Erythroblast (primary cell): Measurements from ENCODE around the gene RNPEP.

ENCODE experiments used
- GATA1 ChIP-seq: IDR thresholded peaks from 2 replicates; pipeline ENCODE4 v1.6.1; 2011; ENCODE audit warnings: low read depth, mild to moderate bottlenecking, control low read depth, low read length, moderate library complexity
- POLR2A ChIP-seq: IDR thresholded peaks from 2 replicates; pipeline ENCODE4 v1.6.1; 2011; ENCODE audit warnings: mild to moderate bottlenecking, low read length

DNA sequence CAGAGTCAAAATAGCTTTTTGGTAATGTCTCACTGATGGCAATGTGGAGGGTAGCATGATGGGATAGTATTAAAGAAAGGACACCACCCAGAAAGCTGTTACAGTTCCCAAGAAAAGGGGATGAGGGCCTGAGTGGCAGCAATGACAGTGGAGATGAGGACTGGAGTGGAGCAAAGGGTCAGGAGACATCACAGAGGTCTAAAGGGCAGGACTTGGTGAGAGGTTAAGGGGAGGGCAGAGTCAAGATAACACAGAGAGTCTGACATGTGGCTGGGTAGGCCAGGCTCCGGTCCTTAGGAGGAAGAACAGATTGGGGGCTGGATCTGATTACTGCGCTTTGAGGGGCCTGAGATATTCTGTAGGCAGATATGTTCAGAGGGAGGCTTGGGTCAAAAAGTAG lies 47.3 kb downstream of the RNPEP start:
- no peak for TF ChIP-seq POLR2A
- no peak for TF ChIP-seq GATA1
